Measurements from ENCODE around the gene TBRG1. TPM values are rescaled to one million over a fixed set of nuclear protein-coding genes. Genes with fewer than 3 reads are reported as not detected.
A peak's percentile ranks its signal among the peaks of the same experiment; 100 is the strongest.
"Not testable (repeated sequence)": the region's sequence is repeated elsewhere in the genome, so short reads cannot be mapped to it uniquely, and the experiment has no call there.

TBRG1 gene
- total and polyA plus RNA-seq, 2 experiments from 2014 or later: 27.6 to 43.1 TPM

- no peak for DNase-seq
- Histone ChIP-seq H3K4me1 (ENCODE audit: insufficient read depth) (peaks cover 13% of the 10 kb centered on the region; the same call in 1 of the 2 replicates), H3K9me3 (ENCODE audit: low read depth) (no peaks in the 10 kb centered on the region), H3K27ac (no peak overlapping the region), H2AFZ (no peak overlapping the region), H3K27me3 (replicated peaks; ENCODE audit: insufficient read depth) (peaks cover 11% of the 10 kb centered on the region; the same call in 1 of the 2 replicates), H3K4me3 (no peak overlapping the region), H3K79me2 (ENCODE audit: insufficient read depth) (no peaks in the 10 kb centered on the region), H3K9ac (no peak overlapping the region), H3K9me2 (ENCODE audit: insufficient read depth) (no peaks in the 10 kb centered on the region), H4K20me1 (ENCODE audit: insufficient read depth) (no peaks in the 10 kb centered on the region), H3K36me3 (ENCODE audit: low read depth) (no peaks in the 10 kb centered on the region), H3K4me2 (ENCODE audit: unreplicated experiment) (no peak overlapping the region), H3F3A (ENCODE audit: insufficient read depth) (peaks cover 19% of the 10 kb centered on the region)
- WGBS, 2 experiments (ENCODE audit: low coverage in 1 of 2, low lambda C conversion rate in 2 of 2, missing lambda C conversion rate in 2 of 2): 30 to 41% methylated on average over 5 of the region's 5 CpGs
- no peak for TF ChIP-seq EZH2phosphoT487 (IDR thresholded peaks at IDR 0.05; ENCODE audit: insufficient read depth, low read depth)
- TF ChIP-seq EZH2 (IDR thresholded peaks at IDR 0.05; ENCODE audit: insufficient read depth, poor library complexity, severe bottlenecking): no peak
- in situ Hi-C loops (cut with MboI): no loop called here
Observed at GRCh38 chr11:124600621-124601320, 21.9 kb upstream of the TBRG1 start.

- no peak overlapping the region for H3K4me3 ChIP-seq
- in situ Hi-C loops (cut with MboI): no loop called here
- TF ChIP-seq EZH2phosphoT487 (IDR thresholded peaks at IDR 0.05; ENCODE audit: insufficient read depth, low read depth) (no peak), EZH2 (IDR thresholded peaks at IDR 0.05; ENCODE audit: insufficient read depth, poor library complexity, severe bottlenecking) (no peak)
- peaks cover 13% of the 10 kb centered on the region; the same call in 1 of the 2 replicates for H3K4me1 ChIP-seq (ENCODE audit: insufficient read depth)
- no peak overlapping the region for H2AFZ ChIP-seq
- no peak overlapping the region for H3K4me2 ChIP-seq (ENCODE audit: unreplicated experiment)
- no peaks in the 10 kb centered on the region for H3K9me3 ChIP-seq (ENCODE audit: low read depth)
- DNase-seq: peak; percentile 82
- no peaks in the 10 kb centered on the region for H3K79me2 ChIP-seq (ENCODE audit: insufficient read depth)
- H3K27ac ChIP-seq: no peak overlapping the region
- no peaks in the 10 kb centered on the region for H3K36me3 ChIP-seq (ENCODE audit: low read depth)
- no peak overlapping the region for H3K9ac ChIP-seq
- no peaks in the 10 kb centered on the region for H3K9me2 ChIP-seq (ENCODE audit: insufficient read depth)
- WGBS, 2 experiments (ENCODE audit: low coverage in 1 of 2, low lambda C conversion rate in 2 of 2, missing lambda C conversion rate in 2 of 2): 9 to 24% methylated on average over 3 of the region's 3 CpGs
- no peaks in the 10 kb centered on the region for H4K20me1 ChIP-seq (ENCODE audit: insufficient read depth)
- 0 out of 2 replicates have a peak, but pooled peaks cover 10% of the 10 kb centered on the region for H3K27me3 ChIP-seq (replicated peaks; ENCODE audit: insufficient read depth)
- H3F3A ChIP-seq (ENCODE audit: insufficient read depth): peaks cover 19% of the 10 kb centered on the region
Observed at GRCh38 chr11:124602193-124602592, 20.5 kb upstream of the TBRG1 start.

GRCh38 chr11:124602723-124603122, 19.9 kb upstream of the TBRG1 start:
- H3K4me3 ChIP-seq; H3K9me3 ChIP-seq (ENCODE audit: low read depth); H3K9me2 ChIP-seq (ENCODE audit: insufficient read depth); H3K27me3 ChIP-seq (replicated peaks; ENCODE audit: insufficient read depth); H3K79me2 ChIP-seq (ENCODE audit: insufficient read depth); H3K27ac ChIP-seq; in situ Hi-C loops (cut with MboI); H3K4me2 ChIP-seq (ENCODE audit: unreplicated experiment); H3K9ac ChIP-seq; H2AFZ ChIP-seq; H3K36me3 ChIP-seq (ENCODE audit: low read depth); H4K20me1 ChIP-seq (ENCODE audit: insufficient read depth): not testable (repeated sequence)
- DNase-seq: peak; percentile 14
- WGBS, 2 experiments (ENCODE audit: low coverage in 1 of 2, low lambda C conversion rate in 2 of 2, missing lambda C conversion rate in 2 of 2): 25 to 26% methylated on average over 3 of the region's 3 CpGs
- Histone ChIP-seq H3F3A (ENCODE audit: insufficient read depth) (peaks cover 19% of the 10 kb centered on the region), H3K4me1 (ENCODE audit: insufficient read depth) (peaks cover 13% of the 10 kb centered on the region; the same call in 1 of the 2 replicates)

- H3K4me3 ChIP-seq: no peak overlapping the region
- in situ Hi-C loops (cut with MboI): no loop called here
- no peaks in the 10 kb centered on the region for H3K9me2 ChIP-seq (ENCODE audit: insufficient read depth)
- no peak overlapping the region for H3K4me2 ChIP-seq (ENCODE audit: unreplicated experiment)
- H4K20me1 ChIP-seq (ENCODE audit: insufficient read depth): no peaks in the 10 kb centered on the region
- H3K27me3 ChIP-seq (replicated peaks; ENCODE audit: insufficient read depth): no peaks in the 10 kb centered on the region
- H3K9me3 ChIP-seq (ENCODE audit: low read depth): no peaks in the 10 kb centered on the region
- no peak overlapping the region for H3K9ac ChIP-seq
- no peak overlapping the region for H3K27ac ChIP-seq
- TF ChIP-seq EZH2phosphoT487 (IDR thresholded peaks at IDR 0.05; ENCODE audit: insufficient read depth, low read depth) (no peak), EZH2 (IDR thresholded peaks at IDR 0.05; ENCODE audit: insufficient read depth, poor library complexity, severe bottlenecking) (no peak)
- no peaks in the 10 kb centered on the region for H3K79me2 ChIP-seq (ENCODE audit: insufficient read depth)
- WGBS, 2 experiments (ENCODE audit: low coverage in 1 of 2, low lambda C conversion rate in 2 of 2, missing lambda C conversion rate in 2 of 2): 86 to 97% methylated on average over 3 of the region's 3 CpGs
- H3F3A ChIP-seq (ENCODE audit: insufficient read depth): peaks cover 19% of the 10 kb centered on the region
- peaks cover 13% of the 10 kb centered on the region; the same call in 1 of the 2 replicates for H3K4me1 ChIP-seq (ENCODE audit: insufficient read depth)
- no peak overlapping the region for H2AFZ ChIP-seq
- no peak for DNase-seq
- no peaks in the 10 kb centered on the region for H3K36me3 ChIP-seq (ENCODE audit: low read depth)
Observed at GRCh38 chr11:124605719-124606118, 16.9 kb upstream of the TBRG1 start.

- Histone ChIP-seq H3K9me3 (ENCODE audit: low read depth) (no peaks in the 10 kb centered on the region), H3K36me3 (ENCODE audit: low read depth) (no peaks in the 10 kb centered on the region), H3K27ac (no peak overlapping the region), H3K4me2 (ENCODE audit: unreplicated experiment) (no peak overlapping the region), H3K4me3 (no peak overlapping the region), H3K9ac (no peak overlapping the region), H3K27me3 (replicated peaks; ENCODE audit: insufficient read depth) (no peaks in the 10 kb centered on the region), H4K20me1 (ENCODE audit: insufficient read depth) (no peaks in the 10 kb centered on the region), H3F3A (ENCODE audit: insufficient read depth) (no peaks in the 10 kb centered on the region), H2AFZ (no peak overlapping the region), H3K9me2 (ENCODE audit: insufficient read depth) (no peaks in the 10 kb centered on the region), H3K4me1 (ENCODE audit: insufficient read depth) (no peaks in the 10 kb centered on the region), H3K79me2 (ENCODE audit: insufficient read depth) (no peaks in the 10 kb centered on the region)
- TF ChIP-seq EZH2phosphoT487 (IDR thresholded peaks at IDR 0.05; ENCODE audit: insufficient read depth, low read depth) (no peak), EZH2 (IDR thresholded peaks at IDR 0.05; ENCODE audit: insufficient read depth, poor library complexity, severe bottlenecking) (no peak)
- in situ Hi-C loops (cut with MboI): no loop called here
- no peak for DNase-seq
Observed at GRCh38 chr11:124608147-124608546, 14.5 kb upstream of the TBRG1 start.
